CD4-positive, alpha-beta T cell treated with Interleukin-17A for 1 hour (primary cell): ENCODE measurements around the gene LCE1D.

Source experiments
- DNase-seq: peaks from one replicate; pipeline ENCODE4 v3.0.0-alpha.2; 2020

Gene LCE1D, protein sequence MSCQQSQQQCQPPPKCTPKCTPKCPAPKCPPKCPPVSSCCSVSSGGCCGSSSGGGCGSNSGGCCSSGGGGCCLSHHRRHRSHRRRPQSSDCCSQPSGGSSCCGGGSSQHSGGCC

GRCh38 chr1:152796421-152796820 is at the start of gene LCE1D:
Gene LCE1D (plus strand): TSS chr1:152796721. CDS start chr1:152797795, 1,074 bp downstream.
- no peak for DNase-seq

DNA sequence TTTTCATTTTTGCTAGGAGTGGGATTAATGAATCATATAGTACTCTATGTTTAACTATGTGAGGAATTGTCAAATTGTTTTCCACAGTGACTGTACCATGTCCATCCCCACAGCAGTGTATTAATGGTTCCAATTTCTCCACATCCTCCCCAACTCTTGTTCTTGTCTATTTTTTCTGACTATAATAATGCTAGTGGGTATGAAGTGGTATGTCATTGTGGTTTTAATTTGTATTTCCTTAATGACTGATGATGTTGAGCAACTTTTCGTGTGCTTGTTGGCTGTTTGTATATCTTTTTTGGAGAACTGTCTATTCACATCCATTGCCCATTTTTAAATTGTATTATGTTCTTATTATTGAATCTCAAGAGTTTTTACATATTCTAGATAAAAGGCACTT is 48.7 kb upstream of the LCE1D start:
- no peak for DNase-seq

- DNase-seq: no peak
Measured at GRCh38 chr1:152752225-152752624, 44.3 kb upstream of the LCE1D start.

- no peak for DNase-seq
Measured at GRCh38 chr1:152753586-152753985, 42.9 kb upstream of the LCE1D start.

- no peak for DNase-seq
Measured at GRCh38 chr1:152756872-152757271, 39.6 kb upstream of the LCE1D start.

DNA sequence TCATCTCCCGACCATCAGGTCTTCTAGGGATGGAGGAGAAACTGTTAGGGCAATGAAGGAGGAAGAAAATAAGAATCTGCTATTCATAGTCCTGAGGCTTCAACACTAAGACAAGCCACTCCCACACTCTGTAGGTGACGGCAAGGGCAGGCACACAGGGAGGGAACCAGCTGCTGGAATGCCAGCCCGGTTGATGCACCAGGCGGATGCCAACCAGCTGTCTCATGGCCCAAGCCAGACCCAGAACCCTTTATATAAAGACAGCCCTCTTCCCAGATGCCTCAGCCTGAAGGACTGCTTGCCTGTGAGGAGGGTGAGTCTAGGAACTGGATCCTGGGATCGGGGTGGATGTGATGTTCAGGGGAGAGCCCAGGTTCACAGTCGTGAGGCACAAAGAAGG is 38.8 kb upstream of the LCE1D start, which contains the start of gene KPRP:
Gene KPRP (plus strand): TSS at position 279 of the 400 bp plus-strand sequence. CDS start 1,564 bp downstream, outside the sequence.
- DNase-seq: no peak

GRCh38 chr1:152758636-152759035 is 37.9 kb upstream of the LCE1D start:
- no peak for DNase-seq

- no peak for DNase-seq
Measured at GRCh38 chr1:152759453-152760173, 36.9 kb upstream of the LCE1D start.

DNA sequence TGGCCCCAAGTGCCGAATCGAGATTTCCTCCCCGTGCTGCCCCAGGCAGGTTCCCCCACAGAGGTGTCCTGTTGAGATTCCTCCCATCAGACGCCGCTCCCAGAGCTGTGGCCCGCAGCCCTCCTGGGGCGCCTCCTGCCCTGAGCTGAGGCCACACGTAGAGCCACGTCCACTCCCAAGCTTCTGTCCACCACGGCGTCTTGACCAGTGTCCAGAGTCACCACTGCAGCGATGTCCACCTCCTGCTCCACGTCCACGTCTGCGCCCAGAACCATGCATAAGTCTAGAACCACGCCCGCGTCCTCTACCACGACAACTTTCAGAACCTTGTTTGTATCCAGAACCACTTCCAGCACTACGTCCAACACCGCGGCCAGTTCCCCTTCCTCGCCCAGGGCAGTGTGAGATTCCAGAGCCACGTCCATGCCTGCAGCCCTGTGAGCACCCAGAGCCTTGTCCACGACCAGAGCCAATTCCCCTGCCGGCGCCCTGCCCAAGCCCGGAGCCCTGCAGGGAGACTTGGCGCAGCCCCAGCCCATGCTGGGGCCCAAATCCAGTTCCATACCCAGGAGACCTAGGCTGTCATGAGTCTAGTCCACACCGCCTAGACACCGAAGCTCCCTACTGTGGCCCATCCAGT is 35.9 kb upstream of the LCE1D start:
- no peak for DNase-seq

- DNase-seq: no peak
Measured at GRCh38 chr1:152761609-152762213, 34.8 kb upstream of the LCE1D start.

- no peak for DNase-seq
Measured at GRCh38 chr1:152768847-152769533, 27.5 kb upstream of the LCE1D start.

DNA sequence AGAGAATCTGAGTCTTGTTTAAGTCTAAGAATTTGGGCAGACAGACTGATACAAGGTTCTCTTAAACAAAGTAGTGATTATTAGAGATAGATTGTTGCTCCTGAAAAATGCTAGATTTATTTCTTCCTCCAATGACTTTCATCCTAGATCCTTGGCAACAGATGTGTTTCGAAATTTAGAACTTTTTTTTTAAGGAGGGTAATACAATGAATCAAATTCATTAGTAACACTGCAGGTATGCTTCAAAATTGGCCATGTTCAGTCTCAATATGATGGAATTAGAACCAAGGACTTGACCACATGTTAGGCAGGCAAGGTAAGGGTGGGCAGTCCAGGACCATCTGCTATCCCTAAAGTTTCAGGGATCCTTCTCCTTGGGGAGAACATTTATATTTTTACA is 26.1 kb upstream of the LCE1D start:
- DNase-seq: no peak

DNA sequence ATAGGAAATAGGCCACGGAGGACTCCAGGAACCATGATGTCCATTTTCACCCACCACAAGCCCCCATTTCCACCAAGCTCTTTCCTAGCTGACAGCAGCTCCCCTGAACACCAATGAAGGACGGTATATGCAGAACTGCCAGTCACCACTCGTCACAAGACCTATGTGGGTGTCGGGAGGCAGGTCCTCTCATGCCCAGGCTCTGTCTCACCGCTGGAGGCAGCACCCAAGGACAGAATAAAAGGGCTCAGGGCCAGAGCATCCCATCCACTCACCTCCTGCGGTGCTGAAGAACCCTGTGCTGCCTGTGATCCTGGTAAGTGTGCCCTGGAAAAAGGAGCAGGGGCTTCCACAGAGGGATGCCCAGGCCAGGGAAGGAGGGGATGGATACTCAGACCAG is 21.6 kb upstream of the LCE1D start, which contains the start of gene LCE1F:
Gene LCE1F (plus strand): TSS at position 266 of the 400 bp plus-strand sequence. CDS start 1,232 bp downstream, outside the sequence.
- DNase-seq: no peak

DNA sequence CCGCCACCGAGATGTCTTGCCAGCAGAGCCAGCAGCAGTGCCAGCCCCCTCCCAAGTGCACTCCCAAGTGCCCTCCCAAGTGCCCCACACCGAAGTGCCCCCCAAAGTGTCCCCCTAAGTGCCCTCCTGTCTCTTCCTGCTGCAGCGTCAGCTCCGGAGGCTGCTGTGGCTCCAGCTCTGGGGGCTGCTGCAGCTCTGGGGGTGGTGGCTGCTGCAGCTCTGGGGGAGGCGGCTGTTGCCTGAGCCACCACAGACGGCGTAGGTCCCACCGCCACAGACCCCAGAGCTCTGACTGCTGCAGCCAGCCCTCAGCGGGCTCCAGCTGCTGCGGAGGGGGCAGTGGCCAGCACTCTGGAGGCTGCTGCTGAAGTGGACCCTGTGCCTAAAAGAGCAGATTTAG is 20.2 kb upstream of the LCE1D start:
- no peak for DNase-seq

GRCh38 chr1:152777510-152778137 is 18.9 kb upstream of the LCE1D start:
- no peak for DNase-seq

- no peak for DNase-seq
Measured at GRCh38 chr1:152783095-152783494, 13.4 kb upstream of the LCE1D start.

GRCh38 chr1:152786077-152786476 is 10.4 kb upstream of the LCE1D start, which contains the start of gene LCE1E:
Gene LCE1E (plus strand): TSS chr1:152786257. CDS start chr1:152787300, 1,043 bp downstream.
- no peak for DNase-seq

DNA sequence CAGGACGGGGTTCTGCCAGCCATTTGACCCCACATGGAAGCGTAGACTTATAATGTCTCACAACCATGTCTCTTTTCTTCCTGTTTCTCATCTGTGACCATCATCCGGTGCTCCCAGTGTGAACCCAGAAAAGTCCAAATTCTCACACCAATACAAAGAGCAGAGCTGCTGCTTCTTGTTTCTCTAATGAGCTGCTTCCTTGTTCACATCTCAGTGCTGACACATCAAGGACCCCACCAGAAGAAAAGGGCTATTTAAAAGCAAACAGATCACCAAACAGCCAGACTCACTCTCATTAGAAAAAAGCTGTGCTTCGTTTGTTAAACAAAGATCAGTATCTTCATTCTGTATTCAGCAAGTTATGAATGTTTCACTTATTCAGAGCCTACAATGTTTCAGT is 835 bp upstream of the LCE1D start:
- DNase-seq: no peak

- DNase-seq: no peak
Measured at GRCh38 chr1:152801333-152801732, 4.8 kb downstream of the LCE1D start.

DNA sequence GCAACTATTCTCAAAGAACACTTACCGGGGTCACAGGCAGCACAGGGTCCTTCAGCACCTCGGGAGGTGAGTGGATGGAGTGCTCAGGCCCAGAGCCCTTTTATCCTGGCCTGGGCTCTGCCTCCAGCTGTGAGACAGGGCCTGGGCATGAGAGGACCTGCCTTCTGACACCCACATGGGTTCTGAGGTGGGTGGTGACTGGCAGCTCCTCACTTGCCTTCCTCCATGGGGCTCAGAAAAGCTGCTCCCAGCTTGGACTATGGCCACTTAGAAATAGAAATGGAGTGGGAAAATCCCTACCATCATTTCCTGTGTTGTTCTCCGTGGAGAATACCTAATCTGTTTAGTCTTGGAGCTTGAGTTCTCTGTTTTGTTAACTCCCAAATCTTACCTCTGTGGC is 10.1 kb downstream of the LCE1D start, which contains the start of gene LCE1C:
Gene LCE1C (minus strand): TSS at position 76 of the 400 bp plus-strand sequence. CDS start 1,173 bp downstream, outside the sequence.
- no peak for DNase-seq

DNA sequence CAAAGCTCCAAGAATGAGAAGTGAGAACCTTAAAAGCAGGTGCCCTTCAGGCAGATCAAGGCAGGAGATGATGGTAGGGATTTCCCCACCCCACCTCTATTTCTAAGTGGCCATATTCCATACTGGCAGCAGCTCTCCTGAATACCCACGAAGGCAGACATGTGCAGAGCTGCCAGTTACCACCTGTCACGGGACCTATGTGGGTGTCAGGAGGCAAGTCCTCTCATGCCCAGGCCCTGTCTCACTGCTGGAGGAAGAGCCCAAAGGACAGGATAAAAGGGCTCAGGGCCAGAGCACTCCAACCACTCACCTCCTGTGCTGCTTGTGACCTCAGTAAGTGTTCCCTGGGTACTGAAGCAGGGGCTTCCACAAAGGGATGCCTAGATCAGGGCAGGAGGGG is 14.5 kb downstream of the LCE1D start:
- no peak for DNase-seq

DNA sequence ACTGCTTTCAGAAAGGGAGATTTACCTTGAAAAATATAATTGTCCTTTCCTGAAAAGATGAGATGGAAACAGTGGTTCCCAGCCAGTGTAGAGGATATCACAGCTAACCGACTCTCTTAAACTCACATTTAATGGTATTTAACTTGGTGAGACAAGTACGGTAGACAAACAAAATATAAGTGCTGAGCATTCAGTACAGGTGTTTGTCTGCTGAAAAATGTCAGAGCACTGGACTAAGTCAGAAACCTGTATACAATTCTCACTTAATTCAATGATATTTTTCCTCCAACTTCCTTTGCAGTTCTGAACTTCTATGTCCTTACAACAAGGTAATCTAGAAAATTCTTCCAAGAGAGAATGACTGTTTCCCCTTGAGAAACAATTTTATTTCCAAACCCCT is 15.2 kb downstream of the LCE1D start, which contains the start of gene LCE1B:
Gene LCE1B (plus strand): TSS at position 301 of the 400 bp plus-strand sequence. CDS start 476 bp downstream, outside the sequence.
- no peak for DNase-seq
